T-helper 17 cell (primary cell): ENCODE results near the gene SLC9A1. TPM values are rescaled to one million over a fixed set of nuclear protein-coding genes. Genes with fewer than 3 reads are reported as not detected.

Experiments used
- ATAC-seq: fragments of 150-1000 bp; cut with Tn5 transposase; 2 replicates; pipeline ENCODE4 v1.10.0; 2021; ENCODE audit warnings: mild to moderate bottlenecking, moderate library complexity
- DNase-seq, 3 donors: peaks; one replicate each; pipeline versions ENCODE4 v3.0.0 to v3.0.0-alpha.2; 2020 to 2021
- H3K9me3 ChIP-seq: one replicate; pipeline ENCODE4 v1.7.0; 2013; ENCODE audit warnings: low read length, mild to moderate bottlenecking; ENCODE audit not compliant: control insufficient read depth, poor library complexity, severe bottlenecking
- H3K27ac Mint-ChIP-seq: one replicate; pipeline ENCODE4 v1.8.0; 2022; ENCODE audit warnings: mild to moderate bottlenecking, moderate library complexity, mixed read lengths
- H3K27me3 Mint-ChIP-seq: one replicate; pipeline ENCODE4 v1.8.0; 2022; ENCODE audit warnings: mixed read lengths
- H3K36me3 Mint-ChIP-seq: one replicate; pipeline ENCODE4 v1.8.0; 2022; ENCODE audit warnings: low read depth, mixed read lengths
- H3K4me1 Mint-ChIP-seq: one replicate; pipeline ENCODE4 v1.8.0; 2022; ENCODE audit warnings: mild to moderate bottlenecking, mixed read lengths
- H3K4me3 Mint-ChIP-seq: one replicate; pipeline ENCODE4 v1.8.0; 2022; ENCODE audit warnings: mild to moderate bottlenecking, moderate library complexity, mixed read lengths
- total RNA-seq, 4 donors: library from RNA in 2 of 4; stranded (reverse) in 2 of 4; gene quantifications; one replicate each; pipeline ENCODE4 v1.2.3 and lab custom pipeline; 2022 to 2026

SLC9A1 gene
- total RNA-seq, 2 donors from 2014 or later = 21.4 to 30.4 TPM

- Mint-ChIP-seq H3K27me3 (no peaks in the 10 kb centered on the region), H3K4me1 (peaks cover 23% of the 10 kb centered on the region), H3K36me3 (no peaks in the 10 kb centered on the region), H3K27ac (no peak overlapping the region), H3K4me3 (no peak overlapping the region)
- DNase-seq (no peak), ATAC-seq (no peak)
- H3K9me3 ChIP-seq = no peaks in the 10 kb centered on the region
These were observed 36.6 kb downstream of the SLC9A1 start for GRCh38 chr1:27118440-27118689.

GRCh38 chr1:27117733-27118439 is 37.0 kb downstream of the SLC9A1 start:
- H3K9me3 ChIP-seq = no peaks in the 10 kb centered on the region
- Mint-ChIP-seq H3K36me3 (no peaks in the 10 kb centered on the region), H3K27me3 (no peaks in the 10 kb centered on the region), H3K4me1 (peaks cover 25% of the 10 kb centered on the region), H3K4me3 (no peak overlapping the region), H3K27ac (no peak overlapping the region)
- no peak for DNase-seq
- ATAC-seq = no peak

GRCh38 chr1:27116697-27117096 is 38.2 kb downstream of the SLC9A1 start:
- H3K4me3 Mint-ChIP-seq = no peak overlapping the region
- no peak for ATAC-seq
- H3K9me3 ChIP-seq = no peaks in the 10 kb centered on the region
- H3K4me1 Mint-ChIP-seq = peaks cover 32% of the 10 kb centered on the region
- no peak for DNase-seq
- H3K27ac Mint-ChIP-seq = peak overlapping the region; percentile 27
- no peaks in the 10 kb centered on the region for H3K27me3 Mint-ChIP-seq
- no peaks in the 10 kb centered on the region for H3K36me3 Mint-ChIP-seq

- peak overlapping the region; percentile 27 for H3K27ac Mint-ChIP-seq
- DNase-seq = no peak
- H3K27me3 Mint-ChIP-seq = no peaks in the 10 kb centered on the region
- no peak overlapping the region for H3K4me3 Mint-ChIP-seq
- no peak for ATAC-seq
- no peaks in the 10 kb centered on the region for H3K36me3 Mint-ChIP-seq
- H3K9me3 ChIP-seq = no peaks in the 10 kb centered on the region
- peaks cover 33% of the 10 kb centered on the region for H3K4me1 Mint-ChIP-seq
These were observed 38.7 kb downstream of the SLC9A1 start for GRCh38 chr1:27116232-27116631.

GRCh38 chr1:27114546-27114945 is 40.4 kb downstream of the SLC9A1 start:
- DNase-seq = no peak
- no peaks in the 10 kb centered on the region for H3K9me3 ChIP-seq
- Mint-ChIP-seq H3K4me1 (peaks cover 33% of the 10 kb centered on the region), H3K27ac (peak overlapping the region; percentile 94), H3K4me3 (no peak overlapping the region), H3K27me3 (no peaks in the 10 kb centered on the region), H3K36me3 (no peaks in the 10 kb centered on the region)
- ATAC-seq = no peak

- H3K9me3 ChIP-seq = no peaks in the 10 kb centered on the region
- no peak overlapping the region for H3K4me3 Mint-ChIP-seq
- ATAC-seq = no peak
- no peaks in the 10 kb centered on the region for H3K36me3 Mint-ChIP-seq
- no peak for DNase-seq
- H3K4me1 Mint-ChIP-seq = peaks cover 36% of the 10 kb centered on the region
- no peaks in the 10 kb centered on the region for H3K27me3 Mint-ChIP-seq
- peak overlapping the region; percentile 94 for H3K27ac Mint-ChIP-seq
These were observed 41.1 kb downstream of the SLC9A1 start for GRCh38 chr1:27113861-27114260.

- H3K27ac Mint-ChIP-seq = peak overlapping the region; percentile 92
- H3K9me3 ChIP-seq = no peaks in the 10 kb centered on the region
- H3K27me3 Mint-ChIP-seq = no peaks in the 10 kb centered on the region
- DNase-seq (peak; percentile 24 to 40 (median 37)), ATAC-seq (peak; percentile 96)
- H3K4me3 Mint-ChIP-seq = peak overlapping the region; percentile 45
- peaks cover 35% of the 10 kb centered on the region for H3K4me1 Mint-ChIP-seq
- H3K36me3 Mint-ChIP-seq = peaks cover 3% of the 10 kb centered on the region
These were observed 43.0 kb downstream of the SLC9A1 start for GRCh38 chr1:27111626-27112573.

GRCh38 chr1:27109103-27109822 is 45.7 kb downstream of the SLC9A1 start:
- ATAC-seq (no peak), DNase-seq (no peak)
- H3K27me3 Mint-ChIP-seq = no peaks in the 10 kb centered on the region

GRCh38 chr1:27108588-27108987 is 46.3 kb downstream of the SLC9A1 start:
- no peaks in the 10 kb centered on the region for H3K9me3 ChIP-seq
- Mint-ChIP-seq H3K27ac (peak overlapping the region; percentile 92), H3K4me3 (no peak overlapping the region), H3K27me3 (no peaks in the 10 kb centered on the region), H3K36me3 (peaks cover 5% of the 10 kb centered on the region), H3K4me1 (peaks cover 18% of the 10 kb centered on the region)
- no peak for ATAC-seq
- DNase-seq = no peak

More at GRCh38 chr1:27109103-27109822, 45.7 kb downstream of the SLC9A1 start:
- peak overlapping the region; percentile 92 for H3K27ac Mint-ChIP-seq
- H3K4me3 Mint-ChIP-seq = peak overlapping the region; percentile 57
- H3K36me3 Mint-ChIP-seq = peaks cover 5% of the 10 kb centered on the region
- peaks cover 23% of the 10 kb centered on the region for H3K4me1 Mint-ChIP-seq
- no peaks in the 10 kb centered on the region for H3K9me3 ChIP-seq

GRCh38 chr1:27106561-27107323 is 48.2 kb downstream of the SLC9A1 start:
- Mint-ChIP-seq H3K4me3 (no peak overlapping the region), H3K36me3 (peaks cover 5% of the 10 kb centered on the region), H3K27me3 (no peaks in the 10 kb centered on the region), H3K4me1 (peaks cover 10% of the 10 kb centered on the region), H3K27ac (peak overlapping the region; percentile 51)
- H3K9me3 ChIP-seq = no peaks in the 10 kb centered on the region
- no peak for DNase-seq
- peak; percentile 14 for ATAC-seq

- peak overlapping the region; percentile 51 for H3K27ac Mint-ChIP-seq
- H3K4me3 Mint-ChIP-seq = no peak overlapping the region
- H3K27me3 Mint-ChIP-seq = no peaks in the 10 kb centered on the region
- ATAC-seq (no peak), DNase-seq (no peak)
- peaks cover 9% of the 10 kb centered on the region for H3K4me1 Mint-ChIP-seq
- no peaks in the 10 kb centered on the region for H3K9me3 ChIP-seq
- H3K36me3 Mint-ChIP-seq = peaks cover 5% of the 10 kb centered on the region
These were observed 49.9 kb downstream of the SLC9A1 start for GRCh38 chr1:27105018-27105417.

- Mint-ChIP-seq H3K27me3 (no peaks in the 10 kb centered on the region), H3K27ac (peak overlapping the region; percentile 34), H3K36me3 (peaks cover 5% of the 10 kb centered on the region), H3K4me1 (peaks cover 5% of the 10 kb centered on the region), H3K4me3 (no peak overlapping the region)
- H3K9me3 ChIP-seq = no peaks in the 10 kb centered on the region
- DNase-seq (no peak), ATAC-seq (no peak)
These were observed 51.4 kb downstream of the SLC9A1 start for GRCh38 chr1:27103498-27103897.
